ENCODE data around the gene RNF121.

RNF121 gene

GRCh38 chr11:71991494-71991893 lies 62.6 kb downstream of the RNF121 start:
- DNase-seq, result no peak

DNA sequence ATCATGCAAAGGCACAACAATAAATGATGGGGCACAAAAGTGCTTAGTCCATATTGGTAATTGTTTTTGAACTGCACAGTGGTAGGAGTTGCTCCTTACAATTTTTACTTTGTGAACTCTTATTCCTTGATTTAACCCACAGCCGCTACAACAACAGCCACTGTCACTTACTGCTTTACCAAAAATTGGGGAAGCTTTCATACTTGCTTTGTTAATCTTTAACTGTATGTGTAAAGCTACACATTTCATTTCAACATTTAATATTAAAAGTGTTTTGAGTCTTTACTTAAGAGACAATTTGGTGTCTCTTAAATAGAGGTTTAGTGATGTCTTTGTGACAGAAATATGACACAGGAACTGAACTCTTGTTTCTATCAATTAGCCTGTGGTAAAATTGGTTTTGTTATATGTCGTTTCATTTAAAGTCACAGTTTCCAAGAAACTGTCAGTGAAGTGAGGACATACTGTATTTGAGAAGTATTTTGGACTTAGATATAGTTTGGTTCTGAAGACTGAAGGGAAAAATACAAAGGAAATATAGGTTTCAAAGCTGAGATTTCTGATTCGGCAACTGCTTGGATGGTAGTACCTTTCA lies 63.4 kb downstream of the RNF121 start:
- no peak for DNase-seq

DNA sequence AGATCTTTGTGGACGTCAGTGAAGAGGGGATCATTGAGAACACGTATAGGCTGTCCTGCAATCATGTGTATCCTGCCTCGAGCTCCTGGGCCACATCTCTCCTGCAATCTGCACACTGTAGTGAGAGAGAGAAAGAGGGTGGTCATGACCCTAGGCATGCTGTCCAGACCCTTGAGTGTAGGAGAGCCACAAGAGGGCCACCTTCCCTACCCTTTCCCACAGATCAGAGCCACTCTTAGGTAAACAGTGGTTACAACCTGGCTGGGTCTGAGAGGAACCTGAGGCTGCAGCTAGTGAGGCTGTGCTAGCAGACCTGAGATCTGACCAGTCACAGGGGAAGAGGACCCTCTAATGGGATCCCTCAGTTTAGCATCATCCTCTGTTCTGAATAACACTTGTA lies 65.9 kb downstream of the RNF121 start:
- DNase-seq, result no peak

GRCh38 chr11:71995726-71996291 lies 67.0 kb downstream of the RNF121 start:
- DNase-seq, result no peak

DNA sequence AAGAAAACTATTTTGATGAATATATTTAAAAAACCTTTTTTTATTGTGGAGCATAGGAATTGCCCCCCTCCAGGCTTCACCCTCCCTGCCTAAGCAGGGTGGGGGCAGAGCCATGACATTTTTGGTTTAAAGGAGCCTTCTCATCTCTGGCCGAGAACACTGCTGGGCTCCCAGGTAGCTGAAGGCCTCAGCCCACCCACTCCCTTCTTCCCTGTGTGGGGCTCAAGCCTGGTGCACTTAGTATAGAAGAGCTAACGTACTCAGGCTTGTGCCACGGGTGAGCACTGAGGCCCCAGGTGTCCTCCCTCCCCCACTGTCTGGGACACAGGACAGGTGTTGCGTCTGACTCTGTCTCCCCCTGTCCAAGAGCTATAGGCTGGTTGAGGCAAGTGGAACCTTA lies 67.7 kb downstream of the RNF121 start:
- DNase-seq, result no peak

GRCh38 chr11:71996946-71997345 lies 68.1 kb downstream of the RNF121 start:
- no peak for DNase-seq

- DNase-seq, result no peak
Observed at GRCh38 chr11:71997594-71997993, 68.7 kb downstream of the RNF121 start.

DNA sequence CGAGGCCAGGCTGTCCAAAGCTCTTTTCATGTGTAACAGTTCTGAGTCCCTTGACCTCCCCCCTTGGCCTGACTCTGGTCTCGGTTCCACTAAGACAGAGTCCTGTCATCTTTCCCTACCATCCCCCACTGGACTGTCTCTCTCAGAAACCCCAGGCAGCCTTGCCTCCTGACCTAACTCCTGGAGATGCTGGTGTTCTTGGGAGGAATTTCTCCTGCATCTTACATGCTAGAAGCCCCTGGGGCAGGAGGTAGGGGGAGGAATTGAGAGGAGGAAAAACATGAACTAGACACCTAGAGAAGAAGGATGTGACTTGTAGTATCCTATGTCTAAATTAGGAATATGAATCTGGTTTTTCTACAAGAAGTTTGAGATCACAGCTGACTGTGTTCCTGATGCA lies 69.2 kb downstream of the RNF121 start:
- DNase-seq, result no peak

GRCh38 chr11:71998649-71999310 lies 69.9 kb downstream of the RNF121 start, which contains the start of gene IL18BP:
IL18BP (plus strand) TSS chr11:71998909; CDS start chr11:71999985, 1,076 bp downstream.
- no peak for DNase-seq

DNA sequence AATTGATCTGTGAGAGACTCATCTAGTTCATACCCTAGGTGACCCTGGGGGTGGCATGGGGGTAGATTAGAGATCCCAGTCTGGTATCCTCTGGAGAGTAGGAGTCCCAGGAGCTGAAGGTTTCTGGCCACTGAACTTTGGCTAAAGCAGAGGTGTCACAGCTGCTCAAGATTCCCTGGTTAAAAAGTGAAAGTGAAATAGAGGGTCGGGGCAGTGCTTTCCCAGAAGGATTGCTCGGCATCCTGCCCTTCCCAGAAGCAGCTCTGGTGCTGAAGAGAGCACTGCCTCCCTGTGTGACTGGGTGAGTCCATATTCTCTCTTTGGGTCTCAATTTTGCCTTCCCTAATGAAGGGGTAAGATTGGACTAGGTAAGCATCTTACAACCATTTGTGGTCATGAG lies 70.5 kb downstream of the RNF121 start:
- no peak for DNase-seq

- DNase-seq, result no peak
Observed at GRCh38 chr11:71999798-72000197, 71.0 kb downstream of the RNF121 start.

GRCh38 chr11:72000202-72000867 lies 71.5 kb downstream of the RNF121 start:
- no peak for DNase-seq

DNA sequence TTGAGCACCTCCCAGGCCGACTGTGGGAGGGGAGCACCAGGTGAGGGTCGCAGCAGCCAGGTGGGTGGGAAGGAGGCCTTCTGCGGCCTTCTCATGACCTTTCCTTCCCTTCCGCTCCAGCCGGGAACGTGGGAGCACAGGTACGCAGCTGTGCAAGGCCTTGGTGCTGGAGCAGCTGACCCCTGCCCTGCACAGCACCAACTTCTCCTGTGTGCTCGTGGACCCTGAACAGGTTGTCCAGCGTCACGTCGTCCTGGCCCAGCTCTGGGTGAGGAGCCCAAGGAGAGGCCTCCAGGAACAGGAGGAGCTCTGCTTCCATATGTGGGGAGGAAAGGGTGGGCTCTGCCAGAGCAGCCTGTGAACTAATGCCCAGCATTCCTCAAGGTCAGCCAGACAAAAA lies 72.4 kb downstream of the RNF121 start:
- DNase-seq, result no peak

GRCh38 chr11:72001834-72002591 lies 73.2 kb downstream of the RNF121 start:
- no peak for DNase-seq

DNA sequence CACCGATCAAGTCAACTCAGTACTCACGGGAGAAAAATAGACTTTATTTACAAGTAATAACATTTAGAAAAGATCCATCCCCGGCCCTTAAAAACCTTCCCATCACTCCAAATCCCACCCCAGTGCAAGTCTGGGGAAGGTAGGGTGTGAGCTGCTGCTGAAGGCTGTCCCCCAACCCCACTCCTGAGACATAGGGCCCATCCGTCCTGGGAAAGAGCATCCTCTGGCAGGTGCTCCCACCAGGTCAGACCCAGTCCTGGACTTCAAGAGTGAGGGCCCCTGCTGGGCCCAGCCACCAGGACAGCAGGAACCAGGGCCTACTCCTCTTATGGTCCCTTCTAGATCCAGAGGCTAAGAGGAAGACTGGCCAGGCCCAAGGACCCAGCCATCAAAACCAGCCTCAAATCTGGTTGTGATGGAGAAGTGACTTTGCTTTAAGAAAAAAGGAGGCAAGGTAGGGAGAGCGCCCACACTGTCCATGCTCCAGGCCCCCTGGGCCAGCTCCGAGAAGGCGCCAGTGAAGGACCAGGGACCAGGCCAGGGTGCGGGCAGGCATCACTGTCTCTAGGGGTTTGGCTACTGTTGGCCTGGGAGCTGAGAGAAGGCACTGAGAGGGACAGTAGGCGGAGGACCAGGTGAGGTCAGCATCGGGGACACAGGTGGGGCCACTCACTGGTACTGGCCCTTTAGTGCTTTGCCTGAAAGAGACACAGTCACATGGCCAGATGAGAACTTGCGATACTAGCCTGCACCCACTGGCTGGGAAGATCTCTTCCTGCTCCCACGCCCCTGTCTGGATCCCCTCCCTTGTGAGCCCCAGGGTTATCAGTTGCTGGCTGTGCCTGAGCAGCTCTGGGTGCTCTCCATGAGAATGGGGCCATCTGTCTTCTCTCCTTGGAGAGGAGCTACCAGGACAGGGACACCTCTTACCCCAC lies 74.3 kb downstream of the RNF121 start:
- DNase-seq, result no peak

- no peak for DNase-seq
Observed at GRCh38 chr11:72003776-72004171, 74.9 kb downstream of the RNF121 start.

DNA sequence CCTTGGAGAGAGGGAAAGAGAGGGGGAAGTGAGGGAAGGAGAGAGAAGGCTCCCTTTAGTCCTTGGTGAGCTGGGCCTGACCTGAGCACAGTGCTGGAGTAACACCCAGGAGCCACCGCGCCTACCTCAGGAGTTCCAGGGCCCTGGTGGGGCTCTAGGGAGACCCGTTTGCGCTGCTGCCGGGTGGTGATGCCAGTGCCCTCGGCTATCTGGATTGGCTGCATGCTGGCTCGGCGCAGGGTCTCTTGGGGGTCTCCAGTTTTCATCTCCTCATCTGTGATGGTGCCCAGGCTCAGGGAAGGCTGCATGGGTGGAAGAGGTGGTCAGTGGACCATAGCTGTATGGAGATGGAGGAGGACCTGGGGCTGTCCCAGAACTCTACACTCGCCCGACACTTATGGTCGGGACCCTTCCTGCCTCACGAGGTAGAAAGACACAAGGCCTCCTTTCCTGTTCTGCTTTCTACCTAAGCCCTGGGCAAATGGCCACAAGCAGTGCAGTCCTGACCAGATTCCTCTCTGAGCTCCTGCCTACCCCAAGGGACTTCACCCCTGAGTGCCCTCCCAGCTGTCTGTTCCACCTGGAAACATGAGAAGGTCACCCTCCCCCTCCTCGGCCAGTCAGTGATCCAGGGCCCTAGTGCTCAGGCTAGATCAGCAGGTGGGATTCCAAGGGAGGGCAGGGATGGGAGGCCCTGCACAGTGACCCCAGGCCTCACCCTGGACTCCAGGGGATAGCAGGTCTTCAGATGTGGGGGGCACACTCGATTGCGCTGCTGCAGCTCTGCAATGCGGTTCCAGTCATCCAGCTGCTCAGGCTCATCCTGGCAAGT lies 75.9 kb downstream of the RNF121 start:
- no peak for DNase-seq

DNA sequence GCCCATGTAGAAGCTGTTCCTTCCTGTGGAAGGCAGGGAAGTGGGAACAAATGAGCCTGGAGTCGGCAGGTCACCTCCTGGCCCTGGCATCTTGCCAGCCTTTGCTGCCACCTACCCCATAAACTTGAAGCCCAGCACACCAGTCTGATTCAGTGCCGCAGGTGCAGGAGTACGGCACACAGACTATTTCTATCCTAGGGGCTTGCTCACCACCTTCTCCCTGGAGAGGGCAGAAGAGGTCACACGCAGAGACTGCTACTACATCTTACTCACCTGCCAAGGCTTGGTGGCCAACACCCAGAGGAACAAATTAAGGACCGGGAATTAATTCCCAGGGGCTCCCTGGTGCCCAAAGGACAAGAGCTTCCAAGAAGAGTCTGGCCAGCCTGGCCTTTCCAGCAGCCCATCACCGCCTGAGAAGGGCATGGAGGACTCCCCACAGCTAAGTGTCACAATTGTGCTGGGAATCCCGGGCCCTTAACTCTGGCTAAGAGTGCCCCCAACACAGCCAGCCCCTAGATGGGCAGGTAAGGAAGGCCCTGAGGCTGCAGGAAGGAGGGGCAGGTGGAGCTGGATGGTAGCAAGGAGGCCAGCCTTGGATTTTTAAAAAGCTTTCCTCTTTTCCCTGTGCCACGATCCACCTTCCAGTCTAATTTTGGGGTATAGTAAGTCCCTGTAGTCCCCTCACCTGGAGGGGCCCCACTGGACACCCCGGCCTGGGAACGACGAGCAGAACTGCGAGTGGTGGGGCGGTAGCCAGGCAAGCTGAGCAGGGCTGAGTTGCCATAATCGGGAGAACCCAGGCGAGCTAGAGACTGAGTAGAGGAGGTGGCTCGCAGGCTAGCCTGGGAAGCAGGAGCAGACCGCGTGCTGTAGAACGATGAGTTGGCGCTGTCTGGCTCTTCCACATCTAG lies 76.8 kb downstream of the RNF121 start:
- no peak for DNase-seq

GRCh38 chr11:72006309-72007088 lies 77.7 kb downstream of the RNF121 start:
- DNase-seq, result no peak

Measured in activated CD8-positive, alpha-beta memory T cell treated with anti-CD3 and anti-CD28 coated beads, Interleukin-2, amount 50 U/mL, for 48 hours (primary cell).